ENCODE results near the gene TCF4. TPM values are rescaled to one million over a fixed set of nuclear protein-coding genes. Genes with fewer than 3 reads are reported as not detected.

Gene TCF4
- total RNA-seq, 1 experiment from 2014 or later, result 104 TPM

DNA sequence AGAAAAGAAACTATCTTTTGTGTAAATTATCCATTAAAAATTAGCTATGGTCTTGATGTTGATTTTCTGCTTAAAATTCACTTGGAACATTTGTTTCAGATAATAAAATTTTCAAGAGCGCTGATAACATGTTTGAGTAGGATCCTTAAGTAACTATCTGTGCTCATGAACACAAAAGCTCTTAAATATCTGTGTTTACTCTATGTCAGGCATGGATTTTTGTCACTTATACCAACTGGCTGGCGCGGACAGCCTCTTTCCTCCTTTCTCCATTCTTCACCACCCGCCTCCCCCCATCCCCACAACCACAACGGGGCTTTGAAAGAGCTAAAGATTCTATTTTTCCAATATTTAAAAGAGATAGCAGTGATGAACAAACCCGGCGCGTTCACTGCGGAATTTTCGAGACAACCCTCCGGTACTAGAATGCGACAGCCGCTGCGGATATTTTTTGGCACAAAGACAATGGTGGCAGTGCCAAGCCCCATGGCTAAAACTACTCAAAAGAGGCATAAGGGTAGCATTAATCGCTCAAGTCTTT is 181.5 kb downstream of the TCF4 start:
- peaks cover 86% of the 10 kb centered on the region for H3K4me1 Mint-ChIP-seq
- no peak for TF ChIP-seq ZNF317 (CRISPR knock-in tag; IDR thresholded peaks at IDR 0.05; ENCODE audit: borderline replicate concordance, low read depth)
- no peak for TF ChIP-seq GRHL2 (CRISPR knock-in tag; IDR thresholded peaks at IDR 0.05; ENCODE audit: insufficient replicate concordance, severe bottlenecking)
- no peak for TF ChIP-seq TP53 (CRISPR knock-in tag; IDR thresholded peaks at IDR 0.05)
- TF ChIP-seq ZNF416 (CRISPR knock-in tag; IDR thresholded peaks at IDR 0.05), result no peak
- no peak for TF ChIP-seq ESRRA (CRISPR knock-in tag; IDR thresholded peaks at IDR 0.05; ENCODE audit: borderline replicate concordance)
- no peak for TF ChIP-seq FOXJ3 (CRISPR knock-in tag; IDR thresholded peaks at IDR 0.05; ENCODE audit: borderline replicate concordance)
- TF ChIP-seq, protein P1, sequence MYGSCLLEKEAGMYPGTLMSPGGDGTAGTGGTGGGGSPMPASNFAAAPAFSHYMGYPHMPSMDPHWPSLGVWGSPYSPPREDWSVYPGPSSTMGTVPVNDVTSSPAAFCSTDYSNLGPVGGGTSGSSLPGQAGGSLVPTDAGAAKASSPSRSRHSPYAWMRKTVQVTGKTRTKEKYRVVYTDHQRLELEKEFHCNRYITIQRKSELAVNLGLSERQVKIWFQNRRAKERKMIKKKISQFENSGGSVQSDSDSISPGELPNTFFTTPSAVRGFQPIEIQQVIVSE (CRISPR knock-in tag; IDR thresholded peaks at IDR 0.05; ENCODE audit: borderline replicate concordance), result no peak
- TF ChIP-seq, protein P2, sequence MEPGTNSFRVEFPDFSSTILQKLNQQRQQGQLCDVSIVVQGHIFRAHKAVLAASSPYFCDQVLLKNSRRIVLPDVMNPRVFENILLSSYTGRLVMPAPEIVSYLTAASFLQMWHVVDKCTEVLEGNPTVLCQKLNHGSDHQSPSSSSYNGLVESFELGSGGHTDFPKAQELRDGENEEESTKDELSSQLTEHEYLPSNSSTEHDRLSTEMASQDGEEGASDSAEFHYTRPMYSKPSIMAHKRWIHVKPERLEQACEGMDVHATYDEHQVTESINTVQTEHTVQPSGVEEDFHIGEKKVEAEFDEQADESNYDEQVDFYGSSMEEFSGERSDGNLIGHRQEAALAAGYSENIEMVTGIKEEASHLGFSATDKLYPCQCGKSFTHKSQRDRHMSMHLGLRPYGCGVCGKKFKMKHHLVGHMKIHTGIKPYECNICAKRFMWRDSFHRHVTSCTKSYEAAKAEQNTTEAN (CRISPR knock-in tag; IDR thresholded peaks at IDR 0.05), result no peak
- TF ChIP-seq HMGA2 (CRISPR knock-in tag; IDR thresholded peaks at IDR 0.05), result no peak
- TF ChIP-seq RORB (CRISPR knock-in tag; IDR thresholded peaks at IDR 0.05), result no peak
- no peak for TF ChIP-seq SMAD4 (CRISPR knock-in tag; IDR thresholded peaks at IDR 0.05)
- TF ChIP-seq, protein P3, sequence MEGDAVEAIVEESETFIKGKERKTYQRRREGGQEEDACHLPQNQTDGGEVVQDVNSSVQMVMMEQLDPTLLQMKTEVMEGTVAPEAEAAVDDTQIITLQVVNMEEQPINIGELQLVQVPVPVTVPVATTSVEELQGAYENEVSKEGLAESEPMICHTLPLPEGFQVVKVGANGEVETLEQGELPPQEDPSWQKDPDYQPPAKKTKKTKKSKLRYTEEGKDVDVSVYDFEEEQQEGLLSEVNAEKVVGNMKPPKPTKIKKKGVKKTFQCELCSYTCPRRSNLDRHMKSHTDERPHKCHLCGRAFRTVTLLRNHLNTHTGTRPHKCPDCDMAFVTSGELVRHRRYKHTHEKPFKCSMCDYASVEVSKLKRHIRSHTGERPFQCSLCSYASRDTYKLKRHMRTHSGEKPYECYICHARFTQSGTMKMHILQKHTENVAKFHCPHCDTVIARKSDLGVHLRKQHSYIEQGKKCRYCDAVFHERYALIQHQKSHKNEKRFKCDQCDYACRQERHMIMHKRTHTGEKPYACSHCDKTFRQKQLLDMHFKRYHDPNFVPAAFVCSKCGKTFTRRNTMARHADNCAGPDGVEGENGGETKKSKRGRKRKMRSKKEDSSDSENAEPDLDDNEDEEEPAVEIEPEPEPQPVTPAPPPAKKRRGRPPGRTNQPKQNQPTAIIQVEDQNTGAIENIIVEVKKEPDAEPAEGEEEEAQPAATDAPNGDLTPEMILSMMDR (IDR thresholded peaks at IDR 0.05), result no peak
- TF ChIP-seq, protein P4, sequence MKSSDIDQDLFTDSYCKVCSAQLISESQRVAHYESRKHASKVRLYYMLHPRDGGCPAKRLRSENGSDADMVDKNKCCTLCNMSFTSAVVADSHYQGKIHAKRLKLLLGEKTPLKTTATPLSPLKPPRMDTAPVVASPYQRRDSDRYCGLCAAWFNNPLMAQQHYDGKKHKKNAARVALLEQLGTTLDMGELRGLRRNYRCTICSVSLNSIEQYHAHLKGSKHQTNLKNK (CRISPR knock-in tag; IDR thresholded peaks at IDR 0.05), result no peak
- no peak for TF ChIP-seq NR3C1 (CRISPR knock-in tag; conservative IDR thresholded peaks at IDR 0.05; ENCODE audit: low read depth)
- H3K9me3 Mint-ChIP-seq, result no peaks in the 10 kb centered on the region
- POLR2A ChIA-PET, result no interaction called here
- DNase-seq (ENCODE audit: low spot score), result no peak
- no peak overlapping the region for H3K4me3 Mint-ChIP-seq
- ATAC-seq, result no peak
- H3K36me3 Mint-ChIP-seq, result no peaks in the 10 kb centered on the region
- no peak overlapping the region for H3K27ac Mint-ChIP-seq
- CTCF ChIA-PET, result interaction anchor here (0.5 to 1.1 kb wide), 2 partner anchors 9 to 18 kb away, joined by 3 read pairs; no protein-coding TSS in a partner anchor
- H3K27me3 Mint-ChIP-seq (ENCODE audit: low read depth), result no peaks in the 10 kb centered on the region

DNA sequence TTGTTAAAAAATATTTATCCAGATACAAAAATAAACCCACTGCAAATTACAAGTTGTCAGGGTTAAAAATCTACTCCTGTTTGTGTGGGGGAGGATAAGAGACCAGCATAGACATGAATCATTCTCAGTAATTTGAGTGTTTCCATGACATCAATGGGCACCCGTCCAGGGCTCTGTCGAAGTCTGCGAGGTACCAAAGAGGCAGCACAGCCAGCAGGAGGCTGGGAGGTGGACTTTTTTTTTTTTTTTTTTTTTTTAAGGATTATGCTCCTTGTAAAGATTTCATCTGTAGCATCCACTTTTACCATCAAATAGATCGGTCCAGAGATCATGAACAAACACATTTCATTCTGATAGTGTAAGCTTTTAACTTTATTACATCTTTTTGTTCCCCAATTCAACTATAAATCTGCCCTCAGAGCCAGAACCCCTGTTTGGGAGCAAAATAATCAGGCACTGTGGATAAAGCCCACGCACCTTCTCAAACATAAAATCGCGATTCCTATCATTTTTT is 182.0 kb downstream of the TCF4 start:
- Mint-ChIP-seq H3K4me3 (no peak overlapping the region), H3K27me3 (ENCODE audit: low read depth) (no peaks in the 10 kb centered on the region), H3K9me3 (no peaks in the 10 kb centered on the region), H3K36me3 (no peaks in the 10 kb centered on the region), H3K27ac (no peak overlapping the region), H3K4me1 (peaks cover 89% of the 10 kb centered on the region)
- peak; percentile 20 for ATAC-seq
- ChIA-PET POLR2A (no interaction called here), CTCF (interaction anchor here (0.5 to 1.1 kb wide), 2 partner anchors 10 to 19 kb away, joined by 3 read pairs; no protein-coding TSS in a partner anchor)
- no peak for DNase-seq (ENCODE audit: low spot score)
- TF ChIP-seq FOXP1 (CRISPR knock-in tag; IDR thresholded peaks at IDR 0.05; ENCODE audit: borderline replicate concordance) (no peak), TP53 (CRISPR knock-in tag; IDR thresholded peaks at IDR 0.05) (no peak), ZNF232 (CRISPR knock-in tag; IDR thresholded peaks at IDR 0.05) (no peak), OVOL2 (CRISPR knock-in tag; IDR thresholded peaks at IDR 0.05; ENCODE audit: borderline replicate concordance) (no peak), TCF7 (CRISPR knock-in tag; IDR thresholded peaks at IDR 0.05; ENCODE audit: low read depth) (no peak), NFE2L1 (CRISPR knock-in tag; IDR thresholded peaks at IDR 0.05) (no peak), PRRX2 (CRISPR knock-in tag; IDR thresholded peaks at IDR 0.05) (no peak)
- TF ChIP-seq, protein P5, sequence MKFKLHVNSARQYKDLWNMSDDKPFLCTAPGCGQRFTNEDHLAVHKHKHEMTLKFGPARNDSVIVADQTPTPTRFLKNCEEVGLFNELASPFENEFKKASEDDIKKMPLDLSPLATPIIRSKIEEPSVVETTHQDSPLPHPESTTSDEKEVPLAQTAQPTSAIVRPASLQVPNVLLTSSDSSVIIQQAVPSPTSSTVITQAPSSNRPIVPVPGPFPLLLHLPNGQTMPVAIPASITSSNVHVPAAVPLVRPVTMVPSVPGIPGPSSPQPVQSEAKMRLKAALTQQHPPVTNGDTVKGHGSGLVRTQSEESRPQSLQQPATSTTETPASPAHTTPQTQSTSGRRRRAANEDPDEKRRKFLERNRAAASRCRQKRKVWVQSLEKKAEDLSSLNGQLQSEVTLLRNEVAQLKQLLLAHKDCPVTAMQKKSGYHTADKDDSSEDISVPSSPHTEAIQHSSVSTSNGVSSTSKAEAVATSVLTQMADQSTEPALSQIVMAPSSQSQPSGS (CRISPR knock-in tag; IDR thresholded peaks at IDR 0.05; ENCODE audit: borderline replicate concordance, low read depth), result no peak

Measured in WTC11 (cell line).